ENCODE data around the gene MMP14. TPM values are rescaled to one million over a fixed set of nuclear protein-coding genes. Genes with fewer than 3 reads are reported as not detected.

Gene MMP14
- total and polyA plus RNA-seq, 2 experiments from 2014 or later = 7.0 to 56.4 TPM

- Mint-ChIP-seq H3K9me3 (no peaks in the 10 kb centered on the region; the same call in 2 of the 3 replicates), H3K36me3 (ENCODE audit: low read depth) (peaks cover 4% of the 10 kb centered on the region; the same call in 2 of the 3 replicates), H3K4me1 (peaks cover 19% of the 10 kb centered on the region), H3K27me3 (ENCODE audit: insufficient read depth, low read depth, poor library complexity) (peaks cover 14% of the 10 kb centered on the region), H3K4me3 (no peak overlapping the region), H3K27ac (no peak overlapping the region)
- H3K4me3 ChIP-seq = no peak overlapping the region
- H3F3A ChIP-seq (replicated peaks; ENCODE audit: low read depth) = peaks cover 4% of the 10 kb centered on the region
- TF ChIP-seq NANOG (IDR thresholded peaks at IDR 0.05; ENCODE audit: borderline replicate concordance) = no peak
- no peak for TF ChIP-seq CREB1 (CRISPR knock-in tag; IDR thresholded peaks at IDR 0.05; ENCODE audit: low read depth)
- no peak overlapping the region for H2AFZ ChIP-seq
- ATAC-seq (no peak), DNase-seq (ENCODE audit: low spot score) (no peak)
- H3K27me3 ChIP-seq (ENCODE audit: insufficient read depth) = peaks cover 12% of the 10 kb centered on the region
- no peak overlapping the region for H3K27ac ChIP-seq (ENCODE audit: low read depth)
- no peaks in the 10 kb centered on the region for H3K9me2 ChIP-seq (ENCODE audit: insufficient read depth)
- H3K4me2 ChIP-seq = no peak overlapping the region
- H3K79me2 ChIP-seq (replicated peaks; ENCODE audit: insufficient read depth) = no peaks in the 10 kb centered on the region
- no peaks in the 10 kb centered on the region for H3K36me3 ChIP-seq (ENCODE audit: insufficient read depth)
- H4K20me1 ChIP-seq (replicated peaks; ENCODE audit: insufficient read depth) = no peaks in the 10 kb centered on the region; the same call in 1 of the 2 replicates
- H3K4me1 ChIP-seq (ENCODE audit: insufficient read depth) = peaks cover 5% of the 10 kb centered on the region; the same call in 1 of the 2 replicates
These were observed 54.0 kb downstream of the MMP14 start for GRCh38 chr14:22890416-22890815.

GRCh38 chr14:22892488-22892887, 56.1 kb downstream of the MMP14 start:
- peaks cover 4% of the 10 kb centered on the region; the same call in 1 of the 2 replicates for H3F3A ChIP-seq (replicated peaks; ENCODE audit: low read depth)
- Mint-ChIP-seq H3K4me3 (no peak overlapping the region), H3K9me3 (no peaks in the 10 kb centered on the region), H3K27me3 (ENCODE audit: insufficient read depth, low read depth, poor library complexity) (peaks cover 11% of the 10 kb centered on the region), H3K27ac (no peak overlapping the region), H3K4me1 (peaks cover 10% of the 10 kb centered on the region), H3K36me3 (ENCODE audit: low read depth) (no peaks in the 10 kb centered on the region)
- no peaks in the 10 kb centered on the region for H3K9me2 ChIP-seq (ENCODE audit: insufficient read depth)
- H3K27ac ChIP-seq (ENCODE audit: low read depth) = no peak overlapping the region
- H3K4me3 ChIP-seq = no peak overlapping the region
- no peaks in the 10 kb centered on the region for H3K4me1 ChIP-seq (ENCODE audit: insufficient read depth)
- peaks cover 24% of the 10 kb centered on the region for H3K27me3 ChIP-seq (ENCODE audit: insufficient read depth)
- no peak overlapping the region for H2AFZ ChIP-seq
- H3K4me2 ChIP-seq = no peak overlapping the region
- no peaks in the 10 kb centered on the region for H3K79me2 ChIP-seq (replicated peaks; ENCODE audit: insufficient read depth)
- H3K36me3 ChIP-seq (ENCODE audit: insufficient read depth) = no peaks in the 10 kb centered on the region
- TF ChIP-seq JUNB (IDR thresholded peaks at IDR 0.05; ENCODE audit: unreplicated experiment) (no peak), ETS1 (IDR thresholded peaks at IDR 0.05) (no peak), NANOG (IDR thresholded peaks at IDR 0.05; ENCODE audit: borderline replicate concordance) (no peak), STAT1 (IDR thresholded peaks at IDR 0.05; ENCODE audit: unreplicated experiment) (no peak), CREB1 (CRISPR knock-in tag; IDR thresholded peaks at IDR 0.05; ENCODE audit: low read depth) (no peak)
- TF ChIP-seq, protein P1, sequence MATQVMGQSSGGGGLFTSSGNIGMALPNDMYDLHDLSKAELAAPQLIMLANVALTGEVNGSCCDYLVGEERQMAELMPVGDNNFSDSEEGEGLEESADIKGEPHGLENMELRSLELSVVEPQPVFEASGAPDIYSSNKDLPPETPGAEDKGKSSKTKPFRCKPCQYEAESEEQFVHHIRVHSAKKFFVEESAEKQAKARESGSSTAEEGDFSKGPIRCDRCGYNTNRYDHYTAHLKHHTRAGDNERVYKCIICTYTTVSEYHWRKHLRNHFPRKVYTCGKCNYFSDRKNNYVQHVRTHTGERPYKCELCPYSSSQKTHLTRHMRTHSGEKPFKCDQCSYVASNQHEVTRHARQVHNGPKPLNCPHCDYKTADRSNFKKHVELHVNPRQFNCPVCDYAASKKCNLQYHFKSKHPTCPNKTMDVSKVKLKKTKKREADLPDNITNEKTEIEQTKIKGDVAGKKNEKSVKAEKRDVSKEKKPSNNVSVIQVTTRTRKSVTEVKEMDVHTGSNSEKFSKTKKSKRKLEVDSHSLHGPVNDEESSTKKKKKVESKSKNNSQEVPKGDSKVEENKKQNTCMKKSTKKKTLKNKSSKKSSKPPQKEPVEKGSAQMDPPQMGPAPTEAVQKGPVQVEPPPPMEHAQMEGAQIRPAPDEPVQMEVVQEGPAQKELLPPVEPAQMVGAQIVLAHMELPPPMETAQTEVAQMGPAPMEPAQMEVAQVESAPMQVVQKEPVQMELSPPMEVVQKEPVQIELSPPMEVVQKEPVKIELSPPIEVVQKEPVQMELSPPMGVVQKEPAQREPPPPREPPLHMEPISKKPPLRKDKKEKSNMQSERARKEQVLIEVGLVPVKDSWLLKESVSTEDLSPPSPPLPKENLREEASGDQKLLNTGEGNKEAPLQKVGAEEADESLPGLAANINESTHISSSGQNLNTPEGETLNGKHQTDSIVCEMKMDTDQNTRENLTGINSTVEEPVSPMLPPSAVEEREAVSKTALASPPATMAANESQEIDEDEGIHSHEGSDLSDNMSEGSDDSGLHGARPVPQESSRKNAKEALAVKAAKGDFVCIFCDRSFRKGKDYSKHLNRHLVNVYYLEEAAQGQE (IDR thresholded peaks at IDR 0.05; ENCODE audit: unreplicated experiment) = no peak
- TF ChIP-seq, protein P2, sequence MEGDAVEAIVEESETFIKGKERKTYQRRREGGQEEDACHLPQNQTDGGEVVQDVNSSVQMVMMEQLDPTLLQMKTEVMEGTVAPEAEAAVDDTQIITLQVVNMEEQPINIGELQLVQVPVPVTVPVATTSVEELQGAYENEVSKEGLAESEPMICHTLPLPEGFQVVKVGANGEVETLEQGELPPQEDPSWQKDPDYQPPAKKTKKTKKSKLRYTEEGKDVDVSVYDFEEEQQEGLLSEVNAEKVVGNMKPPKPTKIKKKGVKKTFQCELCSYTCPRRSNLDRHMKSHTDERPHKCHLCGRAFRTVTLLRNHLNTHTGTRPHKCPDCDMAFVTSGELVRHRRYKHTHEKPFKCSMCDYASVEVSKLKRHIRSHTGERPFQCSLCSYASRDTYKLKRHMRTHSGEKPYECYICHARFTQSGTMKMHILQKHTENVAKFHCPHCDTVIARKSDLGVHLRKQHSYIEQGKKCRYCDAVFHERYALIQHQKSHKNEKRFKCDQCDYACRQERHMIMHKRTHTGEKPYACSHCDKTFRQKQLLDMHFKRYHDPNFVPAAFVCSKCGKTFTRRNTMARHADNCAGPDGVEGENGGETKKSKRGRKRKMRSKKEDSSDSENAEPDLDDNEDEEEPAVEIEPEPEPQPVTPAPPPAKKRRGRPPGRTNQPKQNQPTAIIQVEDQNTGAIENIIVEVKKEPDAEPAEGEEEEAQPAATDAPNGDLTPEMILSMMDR (conservative IDR thresholded peaks at IDR 0.05; ENCODE audit: low read depth in 2 of 2) = no peak
- DNase-seq (ENCODE audit: low spot score) = peak; percentile 39
- H4K20me1 ChIP-seq (replicated peaks; ENCODE audit: insufficient read depth) = no peaks in the 10 kb centered on the region; the same call in 1 of the 2 replicates
- peak; percentile 43; the same call in 2 of the 3 replicates for ATAC-seq

All from GM23338 (cell line).